Central memory CD4-positive, alpha-beta T cell (primary cell): ENCODE results near the gene RHO.

Source experiments
- DNase-seq: peaks from one replicate; pipeline ENCODE4 v3.0.0; 2022

The RHO gene

GRCh38 chr3:129584631-129585030, 56.2 kb downstream of the RHO start:
- DNase-seq: no peak
